K562 (cell line): ENCODE measurements around the gene VPREB3. TPM values are rescaled to one million over a fixed set of nuclear protein-coding genes. Genes with fewer than 3 reads are reported as not detected.
A peak's percentile ranks its signal among the peaks of the same experiment; 100 is the strongest.

Experiments used
- CCNT2 ChIP-seq: IDR thresholded peaks from 2 replicates; pipeline ENCODE4 v1.6.1; 2011; ENCODE audit warnings: borderline replicate concordance, low read depth, mild to moderate bottlenecking, moderate library complexity, mixed read lengths, low read length; ENCODE audit not compliant: insufficient read length; ENCODE audit errors: extremely low read depth
- E2F3 ChIP-seq: fragments of 250-450 bp; sonication (Bioruptor Pico); IDR thresholded peaks from 2 replicates; pipeline ENCODE4 v1.4.0; 2020; ENCODE audit warnings: mild to moderate bottlenecking
- EP400 ChIP-seq: fragments of 450-650 bp; IDR thresholded peaks from 2 replicates; pipeline ENCODE4 v1.6.1; 2017; ENCODE audit warnings: antibody characterized with exemption, mild to moderate bottlenecking, moderate library complexity
- JUNB ChIP-seq: fragments of 450-650 bp; formaldehyde crosslinking; conservative IDR thresholded peaks from 2 replicates; pipeline ENCODE4 v1.4.0; 2020; ENCODE audit warnings: mild to moderate bottlenecking
- JUND ChIP-seq, 2 experiments: IDR thresholded peaks; 2 replicates in 1 of 2; 3 replicates in 1 of 2; pipeline ENCODE4 v1.6.1; 2011; ENCODE audit warnings: borderline replicate concordance in 2 of 2, low read depth in 2 of 2, low read length in 2 of 2, improper control_type of control experiment in 1 of 2, missing biosample characterization in 1 of 2, missing genetic modification characterization in 1 of 2, missing genetic modification reagents in 1 of 2
- L3MBTL2 ChIP-seq: fragments of 450-650 bp; IDR thresholded peaks from 2 replicates; pipeline ENCODE4 v1.6.1; 2016; ENCODE audit warnings: mild to moderate bottlenecking, moderate library complexity
- ZNF274 ChIP-seq: IDR thresholded peaks from 2 replicates; pipeline ENCODE4 v1.6.1; 2011; ENCODE audit warnings: low read depth, mild to moderate bottlenecking, low read length, moderate library complexity, borderline replicate concordance
- polyA plus RNA-seq, 8 experiments: library from polyadenylated mRNA; depleted of rRNA in 4 of 8; stranded (reverse) in 5 of 8; unstranded in 3 of 8; fragments of >200 nt; fragmentation: Nextera tagmentation in 2 of 8; fragmentation: Illumina TruSeq in 1 of 8; extraction: Ambion mirVana in 2 of 8; extraction: Trizol in 1 of 8; gene quantifications; 2 replicates each; pipeline versions ENCODE4 v1.2.1 to v1.2.3, GENCODE V29; 2011 to 2014; ENCODE audit warnings: inconsistent platforms in 1 of 8, missing spikeins in 1 of 8
- total RNA-seq, 7 experiments: library from RNA; depleted of rRNA in 6 of 7; stranded (reverse); fragments of >200 nt in 6 of 7; fragmentation: Illumina TruSeq in 2 of 7; extraction: Trizol in 2 of 7; gene quantifications; 2 replicates each; pipeline versions ENCODE4 v1.2.1 to v1.2.3, GENCODE V29; 2011 to 2021; ENCODE audit warnings: low replicate concordance in 1 of 7
- TF ChIP-seq, protein P1 (sequence below), 2 experiments: fragments of 450-650 bp; conservative IDR thresholded peaks; 2 replicates each; pipeline ENCODE4 v1.6.1; 2017; ENCODE audit warnings: mild to moderate bottlenecking in 2 of 2, moderate library complexity in 2 of 2
- TF ChIP-seq, protein P2 (sequence below): fragments of 200-800 bp; sonication (Bioruptor generic); IDR thresholded peaks from 2 replicates; pipeline ENCODE4 v1.6.1; 2017; ENCODE audit warnings: missing genetic modification characterization, missing compliant biosample characterization
- TF ChIP-seq, protein P3 (sequence below): conservative IDR thresholded peaks from 2 replicates; pipeline ENCODE4 v1.6.1; 2011; ENCODE audit warnings: low read depth, mild to moderate bottlenecking, low read length; ENCODE audit not compliant: control insufficient read depth
- TF ChIP-seq, protein P4 (sequence below): fragments of 450-650 bp; IDR thresholded peaks from 2 replicates; pipeline ENCODE4 v1.6.1; 2016; ENCODE audit warnings: borderline replicate concordance
- TF ChIP-seq, protein P5 (sequence below): fragments of 250-450 bp; sonication (Bioruptor Pico); IDR thresholded peaks from 2 replicates; pipeline ENCODE4 v1.9.0; 2021; ENCODE audit warnings: mild to moderate bottlenecking, inconsistent platforms

VPREB3 gene
- total and polyA plus RNA-seq, 9 of the 15 experiments (the other 6 are each of a cell fraction or from before 2014, with no cell fraction given) = 0.14 to 0.71 (median 0.20) TPM; not detected in 6

DNA sequence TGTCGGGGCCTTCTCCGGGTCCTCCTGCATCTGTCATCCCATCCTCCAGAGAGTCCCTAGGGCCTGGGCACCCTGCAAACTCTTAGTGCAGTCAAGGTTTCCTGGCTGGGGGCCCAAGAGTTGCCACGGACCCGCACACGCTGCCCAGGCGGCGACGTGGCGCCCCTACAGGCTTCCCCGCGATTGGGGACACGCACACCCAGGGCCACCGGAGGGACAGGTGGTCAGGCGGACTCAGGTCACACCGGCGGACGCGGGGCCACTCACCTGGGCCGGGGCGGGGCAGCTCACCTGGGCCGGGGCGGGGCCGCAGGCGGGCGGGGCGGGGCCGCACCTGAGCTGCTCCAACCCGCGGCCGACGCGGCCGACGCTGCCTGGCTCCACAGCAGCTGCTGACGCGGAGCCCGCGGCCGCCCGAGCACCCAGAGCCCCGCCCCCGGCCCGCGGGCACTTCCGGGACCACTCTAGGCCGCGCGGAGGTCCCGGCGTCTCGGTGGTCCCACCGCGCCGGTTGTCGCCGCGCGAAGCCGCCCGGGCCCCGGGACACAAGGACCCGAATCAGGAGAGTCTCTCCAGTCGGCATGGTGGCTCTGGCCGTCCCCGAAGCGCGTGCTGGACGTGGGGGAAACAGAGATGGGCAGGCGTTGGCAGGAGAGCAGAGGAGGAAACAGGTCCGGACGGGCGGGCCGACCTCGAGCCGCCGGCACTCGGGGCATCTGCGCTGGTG is 3.3 kb downstream of the VPREB3 start, which contains the start of gene ZNF70 (continued):
- TF ChIP-seq, protein P1, sequence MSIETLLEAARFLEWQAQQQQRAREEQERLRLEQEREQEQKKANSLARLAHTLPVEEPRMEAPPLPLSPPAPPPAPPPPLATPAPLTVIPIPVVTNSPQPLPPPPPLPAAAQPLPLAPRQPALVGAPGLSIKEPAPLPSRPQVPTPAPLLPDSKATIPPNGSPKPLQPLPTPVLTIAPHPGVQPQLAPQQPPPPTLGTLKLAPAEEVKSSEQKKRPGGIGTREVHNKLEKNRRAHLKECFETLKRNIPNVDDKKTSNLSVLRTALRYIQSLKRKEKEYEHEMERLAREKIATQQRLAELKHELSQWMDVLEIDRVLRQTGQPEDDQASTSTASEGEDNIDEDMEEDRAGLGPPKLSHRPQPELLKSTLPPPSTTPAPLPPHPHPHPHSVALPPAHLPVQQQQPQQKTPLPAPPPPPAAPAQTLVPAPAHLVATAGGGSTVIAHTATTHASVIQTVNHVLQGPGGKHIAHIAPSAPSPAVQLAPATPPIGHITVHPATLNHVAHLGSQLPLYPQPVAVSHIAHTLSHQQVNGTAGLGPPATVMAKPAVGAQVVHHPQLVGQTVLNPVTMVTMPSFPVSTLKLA (conservative IDR thresholded peaks at IDR 0.05) = peak in 1 of 2 experiments; percentile 22; a peak in 1 of 4 replicates
- peak; percentile 66 for TF ChIP-seq EP400
- TF ChIP-seq, protein P2, sequence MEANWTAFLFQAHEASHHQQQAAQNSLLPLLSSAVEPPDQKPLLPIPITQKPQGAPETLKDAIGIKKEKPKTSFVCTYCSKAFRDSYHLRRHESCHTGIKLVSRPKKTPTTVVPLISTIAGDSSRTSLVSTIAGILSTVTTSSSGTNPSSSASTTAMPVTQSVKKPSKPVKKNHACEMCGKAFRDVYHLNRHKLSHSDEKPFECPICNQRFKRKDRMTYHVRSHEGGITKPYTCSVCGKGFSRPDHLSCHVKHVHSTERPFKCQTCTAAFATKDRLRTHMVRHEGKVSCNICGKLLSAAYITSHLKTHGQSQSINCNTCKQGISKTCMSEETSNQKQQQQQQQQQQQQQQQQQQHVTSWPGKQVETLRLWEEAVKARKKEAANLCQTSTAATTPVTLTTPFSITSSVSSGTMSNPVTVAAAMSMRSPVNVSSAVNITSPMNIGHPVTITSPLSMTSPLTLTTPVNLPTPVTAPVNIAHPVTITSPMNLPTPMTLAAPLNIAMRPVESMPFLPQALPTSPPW (CRISPR knock-in tag) = peak; percentile 88
- peak; percentile 40; the same call in 1 of the 2 replicates for TF ChIP-seq E2F3 (CRISPR knock-in tag)
- no peak for TF ChIP-seq JUNB (CRISPR knock-in tag)
- TF ChIP-seq CCNT2 = peak; percentile 53
- peak; percentile 78; the same call in 1 of the 2 replicates for TF ChIP-seq L3MBTL2
- no peak for TF ChIP-seq ZNF274
- TF ChIP-seq, protein P3, sequence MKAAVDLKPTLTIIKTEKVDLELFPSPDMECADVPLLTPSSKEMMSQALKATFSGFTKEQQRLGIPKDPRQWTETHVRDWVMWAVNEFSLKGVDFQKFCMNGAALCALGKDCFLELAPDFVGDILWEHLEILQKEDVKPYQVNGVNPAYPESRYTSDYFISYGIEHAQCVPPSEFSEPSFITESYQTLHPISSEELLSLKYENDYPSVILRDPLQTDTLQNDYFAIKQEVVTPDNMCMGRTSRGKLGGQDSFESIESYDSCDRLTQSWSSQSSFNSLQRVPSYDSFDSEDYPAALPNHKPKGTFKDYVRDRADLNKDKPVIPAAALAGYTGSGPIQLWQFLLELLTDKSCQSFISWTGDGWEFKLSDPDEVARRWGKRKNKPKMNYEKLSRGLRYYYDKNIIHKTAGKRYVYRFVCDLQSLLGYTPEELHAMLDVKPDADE = peak; percentile 49; the same call in 1 of the 2 replicates
- TF ChIP-seq, protein P4, sequence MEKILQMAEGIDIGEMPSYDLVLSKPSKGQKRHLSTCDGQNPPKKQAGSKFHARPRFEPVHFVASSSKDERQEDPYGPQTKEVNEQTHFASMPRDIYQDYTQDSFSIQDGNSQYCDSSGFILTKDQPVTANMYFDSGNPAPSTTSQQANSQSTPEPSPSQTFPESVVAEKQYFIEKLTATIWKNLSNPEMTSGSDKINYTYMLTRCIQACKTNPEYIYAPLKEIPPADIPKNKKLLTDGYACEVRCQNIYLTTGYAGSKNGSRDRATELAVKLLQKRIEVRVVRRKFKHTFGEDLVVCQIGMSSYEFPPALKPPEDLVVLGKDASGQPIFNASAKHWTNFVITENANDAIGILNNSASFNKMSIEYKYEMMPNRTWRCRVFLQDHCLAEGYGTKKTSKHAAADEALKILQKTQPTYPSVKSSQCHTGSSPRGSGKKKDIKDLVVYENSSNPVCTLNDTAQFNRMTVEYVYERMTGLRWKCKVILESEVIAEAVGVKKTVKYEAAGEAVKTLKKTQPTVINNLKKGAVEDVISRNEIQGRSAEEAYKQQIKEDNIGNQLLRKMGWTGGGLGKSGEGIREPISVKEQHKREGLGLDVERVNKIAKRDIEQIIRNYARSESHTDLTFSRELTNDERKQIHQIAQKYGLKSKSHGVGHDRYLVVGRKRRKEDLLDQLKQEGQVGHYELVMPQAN = 0 out of 2 replicates have a peak, but pooled peaks have one; percentile 22
- TF ChIP-seq, protein P5, sequence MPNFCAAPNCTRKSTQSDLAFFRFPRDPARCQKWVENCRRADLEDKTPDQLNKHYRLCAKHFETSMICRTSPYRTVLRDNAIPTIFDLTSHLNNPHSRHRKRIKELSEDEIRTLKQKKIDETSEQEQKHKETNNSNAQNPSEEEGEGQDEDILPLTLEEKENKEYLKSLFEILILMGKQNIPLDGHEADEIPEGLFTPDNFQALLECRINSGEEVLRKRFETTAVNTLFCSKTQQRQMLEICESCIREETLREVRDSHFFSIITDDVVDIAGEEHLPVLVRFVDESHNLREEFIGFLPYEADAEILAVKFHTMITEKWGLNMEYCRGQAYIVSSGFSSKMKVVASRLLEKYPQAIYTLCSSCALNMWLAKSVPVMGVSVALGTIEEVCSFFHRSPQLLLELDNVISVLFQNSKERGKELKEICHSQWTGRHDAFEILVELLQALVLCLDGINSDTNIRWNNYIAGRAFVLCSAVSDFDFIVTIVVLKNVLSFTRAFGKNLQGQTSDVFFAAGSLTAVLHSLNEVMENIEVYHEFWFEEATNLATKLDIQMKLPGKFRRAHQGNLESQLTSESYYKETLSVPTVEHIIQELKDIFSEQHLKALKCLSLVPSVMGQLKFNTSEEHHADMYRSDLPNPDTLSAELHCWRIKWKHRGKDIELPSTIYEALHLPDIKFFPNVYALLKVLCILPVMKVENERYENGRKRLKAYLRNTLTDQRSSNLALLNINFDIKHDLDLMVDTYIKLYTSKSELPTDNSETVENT (CRISPR knock-in tag) = peak; percentile 99
- TF ChIP-seq JUND (IDR thresholded peaks at IDR 0.05; ENCODE audit: borderline replicate concordance, low read depth, low read length) = 0 out of 2 replicates have a peak, but pooled peaks have one; percentile 21
- TF ChIP-seq JUND (tag; IDR thresholded peaks at IDR 0.05; ENCODE audit: borderline replicate concordance, low read depth, low read length) = no peak
